Measurements from ENCODE around the gene MICAL3.

Gene MICAL3

GRCh38 chr22:17784776-17785175, 239.6 kb downstream of the MICAL3 start:
- no peak for DNase-seq

- no peak for DNase-seq
Measured at GRCh38 chr22:17783773-17784480, 240.4 kb downstream of the MICAL3 start.

- DNase-seq = no peak
Measured at GRCh38 chr22:17783312-17783711, 241.0 kb downstream of the MICAL3 start.

- DNase-seq = no peak
Measured at GRCh38 chr22:17782621-17783020, 241.7 kb downstream of the MICAL3 start.

DNA sequence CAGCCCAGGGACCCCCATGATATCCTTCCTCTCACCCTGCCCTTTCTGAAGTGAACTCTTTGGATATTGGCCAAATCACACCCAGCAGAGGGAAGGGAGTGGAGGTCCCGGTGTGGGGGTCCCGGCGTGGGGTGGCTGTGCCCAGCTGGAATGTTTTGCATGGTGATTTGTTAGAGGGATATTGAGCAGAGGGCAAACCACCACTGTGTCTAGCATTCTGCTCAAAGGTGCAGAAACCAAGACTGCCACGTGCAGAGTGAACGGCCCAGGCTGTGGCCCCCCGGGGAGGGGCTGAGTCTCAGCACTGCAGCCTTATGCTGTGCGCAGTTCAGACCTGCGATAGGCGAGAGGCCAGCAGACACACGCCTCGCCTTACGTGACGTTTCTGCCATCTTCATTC, 242.2 kb downstream of the MICAL3 start:
- DNase-seq = no peak

DNA sequence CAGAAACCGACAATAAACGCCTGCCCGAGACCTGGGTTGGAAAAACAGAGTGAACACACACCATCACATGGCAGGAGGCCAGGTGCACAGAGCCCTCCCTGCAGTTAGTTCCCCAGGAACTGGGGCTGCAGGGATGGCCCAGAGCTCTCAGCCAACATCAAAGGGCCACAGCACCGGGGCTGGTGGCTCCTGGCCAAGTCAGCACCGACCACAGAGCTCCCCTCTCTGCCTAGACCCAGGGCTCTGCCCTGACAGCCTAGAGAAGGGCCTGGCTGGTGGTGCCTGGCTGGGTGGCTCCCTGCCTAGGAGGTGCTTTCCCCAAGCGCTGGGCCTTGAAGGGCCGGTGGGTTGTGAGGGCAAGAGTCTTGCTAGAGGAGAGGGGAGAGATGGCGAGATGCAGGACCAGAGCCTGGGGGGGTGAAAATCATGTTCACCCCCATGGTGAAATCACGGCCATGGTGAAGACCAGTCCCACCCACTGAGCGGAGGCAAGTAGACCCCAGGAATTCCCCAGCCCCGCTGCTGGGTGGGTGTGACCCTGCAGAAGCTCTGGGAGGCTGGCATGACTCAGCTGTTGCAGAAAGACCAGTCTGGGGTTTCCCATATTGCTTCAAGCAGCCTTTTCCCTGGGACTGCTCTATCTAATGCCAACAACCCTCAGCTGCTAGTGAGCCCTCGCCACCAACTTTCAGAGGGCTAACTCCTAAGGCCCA, 242.9 kb downstream of the MICAL3 start:
- peak; percentile 63 for DNase-seq

DNA sequence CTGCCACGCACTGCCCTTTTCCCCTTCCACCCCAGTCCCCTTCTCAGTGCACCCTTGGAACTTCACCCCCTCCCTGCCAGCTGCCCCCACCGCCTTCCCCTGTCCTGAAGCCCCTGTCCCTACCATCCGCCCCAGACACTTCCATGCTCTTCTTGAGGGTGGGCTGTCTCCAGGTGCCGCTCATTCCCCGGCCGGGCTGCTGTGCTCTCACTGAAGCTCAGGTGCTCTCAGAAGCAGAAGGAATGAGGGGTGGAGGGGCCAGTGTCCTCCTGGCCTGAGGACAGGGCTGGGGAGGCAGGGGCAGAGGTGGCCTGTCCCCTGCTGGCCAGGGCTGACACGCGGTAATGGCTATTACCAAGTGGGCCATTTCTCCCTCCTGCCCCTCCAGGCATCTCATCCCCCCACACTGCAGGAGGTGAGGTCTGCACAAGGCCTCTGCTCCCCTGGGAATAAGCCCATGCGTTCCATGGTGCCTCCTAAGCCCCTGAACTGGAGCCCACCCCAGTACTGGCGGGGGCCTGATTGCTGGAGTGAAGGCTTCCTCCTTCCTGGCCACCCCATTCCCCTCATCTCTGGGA, 243.5 kb downstream of the MICAL3 start:
- DNase-seq = no peak

DNA sequence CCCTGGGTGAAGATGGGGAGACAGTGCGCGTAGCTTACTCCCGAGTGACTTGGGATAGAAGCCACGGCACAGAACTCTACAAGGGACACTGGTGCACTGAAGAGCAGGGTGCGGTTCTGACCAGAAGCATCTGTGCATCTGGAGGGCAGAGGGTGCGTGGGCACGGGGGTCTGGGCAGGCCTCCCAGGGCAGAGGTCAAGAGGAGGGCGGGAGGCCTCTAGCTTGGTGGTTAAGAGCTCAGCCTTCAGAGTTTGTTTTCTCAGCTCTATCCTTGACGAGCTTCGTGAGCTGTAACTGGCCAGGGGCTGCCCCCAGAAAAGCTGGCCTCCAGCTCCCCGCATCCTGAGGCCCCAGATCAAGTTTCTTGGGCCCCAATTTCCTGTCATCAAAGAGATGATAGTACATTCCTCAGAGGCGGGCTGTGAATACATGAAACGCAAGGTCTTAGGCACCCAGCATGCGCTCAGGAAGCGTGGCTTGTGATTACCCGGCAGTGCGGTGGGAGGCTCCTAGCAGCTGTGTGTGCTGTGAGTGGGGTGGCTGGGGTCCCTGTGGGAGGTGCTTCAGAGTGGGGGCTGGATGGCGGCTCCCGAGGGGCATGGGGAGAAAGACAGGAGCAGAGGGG, 244.1 kb downstream of the MICAL3 start:
- DNase-seq = no peak

GRCh38 chr22:17779286-17780115, 244.9 kb downstream of the MICAL3 start:
- no peak for DNase-seq

- DNase-seq = no peak
Measured at GRCh38 chr22:17778412-17778976, 245.9 kb downstream of the MICAL3 start.

DNA sequence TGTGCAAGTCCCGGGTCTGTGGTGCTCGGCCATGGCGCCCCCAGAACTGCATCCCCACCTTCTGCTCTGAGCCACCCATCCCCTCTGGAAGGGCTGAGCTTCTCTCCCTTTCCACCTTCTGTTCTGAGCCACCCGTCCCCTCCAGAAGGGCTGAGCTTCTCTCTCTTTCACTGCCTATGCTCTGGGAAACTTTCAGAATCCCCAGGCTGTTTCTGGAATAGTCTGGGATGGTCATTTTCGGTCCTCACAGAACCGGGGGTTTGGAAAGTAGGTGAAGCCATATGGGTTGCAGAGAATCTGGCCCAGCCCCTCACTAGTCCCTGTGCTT, 246.7 kb downstream of the MICAL3 start:
- no peak for DNase-seq

- peak; percentile 66 for DNase-seq
Measured at GRCh38 chr22:17777005-17777716, 247.2 kb downstream of the MICAL3 start.

- DNase-seq = no peak
Measured at GRCh38 chr22:17775781-17776465, 248.4 kb downstream of the MICAL3 start.

DNA sequence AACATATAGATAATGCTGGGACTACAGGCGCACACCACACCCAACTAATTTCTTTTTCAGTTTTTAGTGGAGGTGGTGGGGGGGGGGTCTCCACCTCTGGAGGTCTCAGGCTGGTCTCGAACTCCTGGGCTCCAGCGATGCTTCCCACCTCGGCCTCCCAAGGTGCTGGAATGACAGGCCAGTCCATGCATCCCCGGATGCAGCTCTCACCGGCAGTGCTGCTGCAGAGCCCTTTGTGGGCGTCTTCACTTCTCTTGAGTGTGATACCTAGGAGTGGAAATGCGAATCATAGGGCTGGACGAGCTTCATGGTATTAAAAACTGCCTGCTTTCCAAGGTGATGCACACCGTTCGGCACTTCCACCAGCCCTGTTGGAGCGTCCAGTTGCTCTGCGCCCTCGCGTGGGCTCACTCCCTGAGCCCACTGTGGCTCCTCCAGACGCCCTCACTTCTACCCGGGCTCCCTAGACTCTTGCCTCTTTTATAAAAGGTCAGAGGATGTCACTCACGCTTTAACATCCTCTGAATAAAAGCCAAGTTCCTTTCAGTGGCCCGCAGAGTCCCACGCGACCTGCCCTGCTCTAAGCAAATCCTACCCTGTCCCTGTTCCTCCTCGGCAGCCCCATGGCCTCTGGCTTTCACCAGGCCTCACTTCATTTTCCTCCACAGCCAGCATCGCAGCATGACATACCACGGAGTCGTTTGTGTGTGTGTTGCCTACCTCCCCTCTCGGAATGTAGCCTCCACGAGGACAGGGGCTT, 249.3 kb downstream of the MICAL3 start:
- DNase-seq = no peak

- no peak for DNase-seq
Measured at GRCh38 chr22:17774206-17774925, 250.0 kb downstream of the MICAL3 start, which contains the start of gene BID. Gene BID, minus strand, starts transcription at chr22:17774469. Its CDS starts 24,353 bp downstream, at chr22:17750116.

DNA sequence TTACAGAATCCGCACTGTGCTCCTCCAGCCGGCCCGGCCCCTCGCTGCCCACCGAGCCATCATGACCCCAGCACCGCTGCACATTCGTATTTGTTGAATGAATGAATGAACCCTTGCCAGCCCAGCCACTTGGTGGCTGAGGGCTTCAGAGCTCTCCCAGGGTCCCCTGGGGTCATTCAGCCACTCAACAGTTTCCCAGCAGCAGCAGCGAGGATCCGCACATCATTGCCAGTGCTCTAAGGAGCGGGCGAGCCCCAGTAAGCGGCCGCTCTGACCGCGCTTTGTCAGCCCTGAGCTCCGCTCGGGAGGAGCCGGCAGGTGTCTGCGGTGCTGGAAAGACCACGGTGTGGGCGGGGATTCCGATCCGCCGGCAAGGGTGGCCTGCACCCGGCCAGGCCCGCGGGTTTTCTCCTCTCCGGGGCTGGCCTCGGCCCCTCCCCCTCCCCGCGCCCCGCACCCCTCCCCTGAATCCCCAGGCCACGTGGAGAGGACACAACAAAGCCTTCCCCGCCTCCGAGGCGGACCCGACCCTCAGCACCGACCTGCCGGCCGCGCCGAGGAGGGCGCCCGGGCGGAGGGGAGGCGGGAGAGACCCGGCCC, 250.7 kb downstream of the MICAL3 start:
- peak; percentile 70 for DNase-seq

- no peak for DNase-seq
Measured at GRCh38 chr22:17772958-17773605, 251.3 kb downstream of the MICAL3 start.

DNA sequence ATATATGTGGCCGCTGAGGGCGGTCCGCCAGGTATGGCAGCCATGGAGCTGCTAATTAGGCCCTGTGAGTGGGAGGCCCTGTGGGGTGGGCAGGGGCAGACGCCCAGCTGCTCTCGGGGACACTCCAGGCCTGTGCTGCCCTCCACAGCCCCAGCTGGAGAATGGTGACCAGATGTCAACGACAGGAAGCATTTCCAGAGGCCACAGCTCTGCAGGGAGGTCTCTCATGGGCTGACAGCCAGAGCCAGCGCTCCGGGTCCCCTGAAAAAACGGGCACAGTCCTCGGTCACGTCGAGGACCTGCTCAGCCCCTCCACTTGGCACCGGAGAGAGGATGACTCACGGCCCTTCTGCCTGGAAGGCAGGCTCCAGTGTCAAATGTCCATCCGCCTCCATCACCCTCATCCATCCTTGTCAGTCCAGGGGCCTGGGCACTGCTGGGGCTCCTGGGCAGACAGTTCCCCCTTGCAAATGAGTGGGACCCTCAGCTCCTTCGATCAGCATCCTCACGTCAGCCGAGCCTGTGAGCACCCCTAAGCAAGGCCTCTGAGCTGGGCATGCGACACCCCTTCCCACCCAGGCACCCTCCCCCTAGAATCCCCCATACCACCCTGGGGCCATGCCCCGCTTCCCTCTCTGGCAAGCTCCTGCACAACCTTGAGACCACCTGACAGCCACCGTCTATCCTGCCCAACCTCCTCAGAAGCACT, 252.0 kb downstream of the MICAL3 start:
- no peak for DNase-seq

All from activated CD4-positive, CD25-positive, alpha-beta regulatory T cell treated with anti-CD3 and anti-CD28 coated beads, Interleukin-2, amount 50 U/mL, for 72 hours (primary cell).